ENCODE data around the gene AP5M1. TPM values are rescaled to one million over a fixed set of nuclear protein-coding genes. Genes with fewer than 3 reads are reported as not detected.
A peak's percentile ranks its signal among the peaks of the same experiment; 100 is the strongest.

The AP5M1 gene
- total and polyA plus RNA-seq, 5 donors from 2014 or later, result 37.6 to 63.6 (median 44.1) TPM

- no peak overlapping the region for H3K27ac Mint-ChIP-seq
Observed at GRCh38 chr14:57266065-57266464, 2.7 kb upstream of the AP5M1 start.

DNA sequence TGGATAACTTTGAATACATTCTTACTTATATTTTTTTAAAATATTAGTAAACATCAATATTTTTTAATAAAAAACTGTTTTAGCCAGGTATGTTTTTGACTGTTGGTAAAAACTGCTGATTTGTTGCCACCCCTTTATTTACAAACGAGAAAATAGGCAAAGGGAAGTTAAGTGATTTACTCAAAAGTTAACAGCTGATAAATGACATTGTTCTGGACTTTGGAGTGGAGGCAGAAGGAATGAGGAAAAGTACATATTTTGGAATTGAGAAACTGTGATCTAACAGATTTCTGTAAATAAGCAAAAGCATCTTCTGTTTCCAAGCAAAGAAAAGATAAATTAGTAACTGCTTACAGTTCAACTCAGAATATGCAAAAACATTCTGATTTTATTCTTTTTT, 4.5 kb downstream of the AP5M1 start:
- H3K27me3 ChIP-seq (ENCODE audit: control insufficient read depth, insufficient read depth, low read length), result no peaks in the 10 kb centered on the region
- Mint-ChIP-seq H3K27ac (no peak overlapping the region), H3K36me3 (peaks cover 19% of the 10 kb centered on the region), H3K4me3 (peak overlapping the region in 1 of 4 donors; percentile 62), H3K27me3 (no peaks in the 10 kb centered on the region), H3K9me3 (peaks cover 0 to 3% (median 0%) of the 10 kb centered on the region in 7 donors), H3K4me1 (peaks cover 37 to 57% (median 50%) of the 10 kb centered on the region in 4 donors)
- peaks cover 19% of the 10 kb centered on the region for H3K4me1 ChIP-seq (ENCODE audit: control insufficient read depth, insufficient read depth, low read length, poor library complexity, severe bottlenecking)
- H3K9me3 ChIP-seq (ENCODE audit: control insufficient read depth in 2 of 2, low read length in 2 of 2), result no peaks in the 10 kb centered on the region
- H3K27ac ChIP-seq (ENCODE audit: insufficient read depth, low read length, poor library complexity, severe bottlenecking), result no peak overlapping the region
- no peak overlapping the region for H3K4me3 ChIP-seq (ENCODE audit: low read depth, low read length)
- peaks cover 23% of the 10 kb centered on the region for H3K36me3 ChIP-seq (ENCODE audit: control insufficient read depth, insufficient read depth, low read length)
- no peak for ATAC-seq (ENCODE audit: low read depth in 2 of 2)
- no peak for DNase-seq

More at GRCh38 chr14:57266065-57266464, 2.7 kb upstream of the AP5M1 start:
- Histone ChIP-seq H3K9me3 (ENCODE audit: control insufficient read depth in 2 of 2, low read length in 2 of 2) (no peaks in the 10 kb centered on the region), H3K4me1 (ENCODE audit: control insufficient read depth, insufficient read depth, low read length, poor library complexity, severe bottlenecking) (peaks cover 19% of the 10 kb centered on the region), H3K27me3 (ENCODE audit: control insufficient read depth, insufficient read depth, low read length) (no peaks in the 10 kb centered on the region), H3K36me3 (ENCODE audit: control insufficient read depth, insufficient read depth, low read length) (no peaks in the 10 kb centered on the region), H3K4me3 (ENCODE audit: low read depth, low read length) (no peak overlapping the region), H3K27ac (ENCODE audit: insufficient read depth, low read length, poor library complexity, severe bottlenecking) (no peak overlapping the region)
- ATAC-seq (ENCODE audit: low read depth in 2 of 2) (no peak), DNase-seq (no peak)
- Mint-ChIP-seq H3K4me3 (peak overlapping the region in 1 of 4 donors; percentile 51), H3K36me3 (peaks cover 5% of the 10 kb centered on the region), H3K4me1 (peaks cover 47 to 73% (median 57%) of the 10 kb centered on the region in 4 donors), H3K9me3 (peaks cover 0 to 1% (median 0%) of the 10 kb centered on the region in 7 donors), H3K27me3 (no peaks in the 10 kb centered on the region)

DNA sequence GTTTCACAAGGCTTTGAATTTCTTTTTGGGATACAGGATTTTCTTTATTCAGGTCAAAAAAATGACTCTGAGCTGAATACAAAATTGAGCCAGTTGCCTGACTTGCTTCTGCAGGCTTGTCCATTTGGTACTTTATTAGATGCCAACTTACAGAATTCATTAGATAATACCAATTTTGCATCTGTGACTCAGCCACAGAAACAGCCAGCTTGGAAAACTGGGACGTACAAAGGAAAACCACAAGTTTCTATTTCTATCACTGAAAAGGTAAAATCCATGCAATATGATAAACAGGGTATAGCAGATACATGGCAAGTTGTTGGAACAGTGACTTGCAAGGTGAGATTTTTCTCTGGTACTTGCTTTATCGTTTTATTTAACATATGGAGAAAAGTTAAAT, 5.8 kb downstream of the AP5M1 start:
- Histone ChIP-seq H3K4me3 (ENCODE audit: low read depth, low read length) (no peak overlapping the region), H3K36me3 (ENCODE audit: control insufficient read depth, insufficient read depth, low read length) (peaks cover 23% of the 10 kb centered on the region), H3K9me3 (ENCODE audit: control insufficient read depth in 2 of 2, low read length in 2 of 2) (no peaks in the 10 kb centered on the region), H3K4me1 (ENCODE audit: control insufficient read depth, insufficient read depth, low read length, poor library complexity, severe bottlenecking) (peaks cover 19% of the 10 kb centered on the region), H3K27me3 (ENCODE audit: control insufficient read depth, insufficient read depth, low read length) (no peaks in the 10 kb centered on the region), H3K27ac (ENCODE audit: insufficient read depth, low read length, poor library complexity, severe bottlenecking) (no peak overlapping the region)
- no peaks in the 10 kb centered on the region for H3K27me3 Mint-ChIP-seq
- peaks cover 19% of the 10 kb centered on the region for H3K36me3 Mint-ChIP-seq
- no peak overlapping the region for H3K27ac Mint-ChIP-seq
- DNase-seq (no peak), ATAC-seq (ENCODE audit: low read depth in 2 of 2) (no peak)
- no peak overlapping the region for H3K4me3 Mint-ChIP-seq
- H3K9me3 Mint-ChIP-seq, result peaks cover 0 to 3% (median 0%) of the 10 kb centered on the region in 7 donors
- peaks cover 44 to 52% (median 48%) of the 10 kb centered on the region in 4 donors for H3K4me1 Mint-ChIP-seq

DNA sequence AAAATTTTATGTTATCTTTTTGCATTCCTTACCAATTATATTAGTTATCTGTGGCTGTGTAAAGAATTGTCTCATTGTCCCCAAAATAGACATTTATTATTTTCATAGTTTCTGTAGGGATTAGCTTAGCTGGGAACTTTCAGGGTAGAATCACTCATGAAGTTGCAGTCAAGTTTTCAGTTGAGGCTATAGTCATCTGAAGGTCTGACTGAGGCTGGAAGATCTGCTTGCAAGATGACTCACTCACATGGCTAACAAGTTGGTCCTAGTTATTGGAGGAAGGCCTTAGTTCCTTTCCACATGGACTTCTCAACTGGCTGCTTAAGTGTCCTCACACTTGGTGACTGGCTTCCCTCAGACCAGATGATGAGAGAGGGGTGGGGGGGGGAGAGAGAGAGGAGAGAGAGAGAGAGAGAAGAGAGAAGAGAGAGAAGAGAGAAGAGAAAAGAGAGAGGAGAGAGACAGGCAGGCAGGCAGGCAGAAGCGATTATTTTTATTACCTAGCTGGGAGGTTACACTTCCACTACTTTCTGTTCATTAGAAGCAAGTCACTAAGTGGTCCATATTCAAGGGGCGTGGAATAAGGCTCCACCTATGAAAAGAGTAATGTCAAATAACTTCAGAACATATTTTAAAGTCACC, 6.4 kb downstream of the AP5M1 start:
- no peak for ATAC-seq (ENCODE audit: low read depth in 2 of 2)
- peaks cover 18% of the 10 kb centered on the region for H3K4me1 ChIP-seq (ENCODE audit: control insufficient read depth, insufficient read depth, low read length, poor library complexity, severe bottlenecking)
- Mint-ChIP-seq H3K4me3 (no peak overlapping the region), H3K9me3 (peaks cover 0 to 3% (median 0%) of the 10 kb centered on the region in 7 donors), H3K27ac (no peak overlapping the region), H3K4me1 (peaks cover 38 to 55% (median 44%) of the 10 kb centered on the region in 4 donors), H3K36me3 (peaks cover 19% of the 10 kb centered on the region), H3K27me3 (no peaks in the 10 kb centered on the region)
- H3K27me3 ChIP-seq (ENCODE audit: control insufficient read depth, insufficient read depth, low read length), result no peaks in the 10 kb centered on the region
- no peak overlapping the region for H3K4me3 ChIP-seq (ENCODE audit: low read depth, low read length)
- DNase-seq, result no peak
- H3K27ac ChIP-seq (ENCODE audit: insufficient read depth, low read length, poor library complexity, severe bottlenecking), result no peak overlapping the region
- peaks cover 23% of the 10 kb centered on the region for H3K36me3 ChIP-seq (ENCODE audit: control insufficient read depth, insufficient read depth, low read length)
- H3K9me3 ChIP-seq (ENCODE audit: control insufficient read depth in 2 of 2, low read length in 2 of 2), result no peaks in the 10 kb centered on the region

- Mint-ChIP-seq H3K9me3 (no peaks in the 10 kb centered on the region), H3K27me3 (no peaks in the 10 kb centered on the region), H3K4me1 (peaks cover 25 to 37% (median 26%) of the 10 kb centered on the region in 4 donors), H3K27ac (no peak overlapping the region), H3K36me3 (peaks cover 24% of the 10 kb centered on the region), H3K4me3 (no peak overlapping the region)
- no peak for ATAC-seq (ENCODE audit: low read depth in 2 of 2)
- Histone ChIP-seq H3K27ac (ENCODE audit: insufficient read depth, low read length, poor library complexity, severe bottlenecking) (no peak overlapping the region), H3K4me1 (ENCODE audit: control insufficient read depth, insufficient read depth, low read length, poor library complexity, severe bottlenecking) (no peaks in the 10 kb centered on the region), H3K27me3 (ENCODE audit: control insufficient read depth, insufficient read depth, low read length) (no peaks in the 10 kb centered on the region), H3K36me3 (ENCODE audit: control insufficient read depth, insufficient read depth, low read length) (peaks cover 41% of the 10 kb centered on the region), H3K9me3 (ENCODE audit: control insufficient read depth in 2 of 2, low read length in 2 of 2) (no peaks in the 10 kb centered on the region), H3K4me3 (ENCODE audit: low read depth, low read length) (no peak overlapping the region)
- no peak for DNase-seq
Observed at GRCh38 chr14:57277062-57277461, 8.3 kb downstream of the AP5M1 start.

DNA sequence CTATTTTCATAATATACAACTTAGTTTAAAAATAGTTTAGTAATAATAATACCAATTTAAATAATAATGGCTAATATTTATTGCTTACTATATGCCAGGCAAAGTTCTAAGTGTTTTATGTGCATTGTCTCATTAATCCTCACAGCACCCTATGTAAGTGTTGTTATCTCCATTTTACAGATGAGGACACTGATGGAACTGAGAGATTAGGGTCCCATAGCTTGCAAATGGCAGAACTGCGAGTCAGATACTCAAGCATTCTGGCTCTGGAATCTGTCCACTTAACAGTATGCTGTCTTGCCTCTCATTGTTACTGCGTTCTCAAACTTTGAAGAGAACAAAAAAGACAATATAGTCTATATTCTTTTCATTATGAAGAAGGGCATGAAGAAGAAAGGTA, 19.0 kb downstream of the AP5M1 start:
- Mint-ChIP-seq H3K36me3 (peaks cover 40% of the 10 kb centered on the region), H3K27ac (no peak overlapping the region)
- H3K36me3 ChIP-seq (ENCODE audit: control insufficient read depth, insufficient read depth, low read length), result peaks cover 66% of the 10 kb centered on the region

GRCh38 chr14:57290751-57291150, 22.0 kb downstream of the AP5M1 start:
- H3K27me3 ChIP-seq (ENCODE audit: control insufficient read depth, insufficient read depth, low read length), result no peaks in the 10 kb centered on the region
- H3K27ac Mint-ChIP-seq, result peak overlapping the region in 1 of 3 donors; percentile 47
- ATAC-seq (ENCODE audit: low read depth in 2 of 2), result no peak
- H3K27me3 Mint-ChIP-seq, result no peaks in the 10 kb centered on the region
- no peak for DNase-seq
- peaks cover 23% of the 10 kb centered on the region for H3K36me3 Mint-ChIP-seq
- peaks cover 41% of the 10 kb centered on the region for H3K36me3 ChIP-seq (ENCODE audit: control insufficient read depth, insufficient read depth, low read length)
- no peak overlapping the region for H3K27ac ChIP-seq (ENCODE audit: insufficient read depth, low read length, poor library complexity, severe bottlenecking)
- no peaks in the 10 kb centered on the region for H3K9me3 ChIP-seq (ENCODE audit: control insufficient read depth in 2 of 2, low read length in 2 of 2)
- H3K4me1 ChIP-seq (ENCODE audit: control insufficient read depth, insufficient read depth, low read length, poor library complexity, severe bottlenecking), result no peaks in the 10 kb centered on the region
- H3K4me3 ChIP-seq (ENCODE audit: low read depth, low read length), result no peak overlapping the region
- H3K4me3 Mint-ChIP-seq, result no peak overlapping the region
- peaks cover 0 to 2% (median 0%) of the 10 kb centered on the region in 4 donors for H3K4me1 Mint-ChIP-seq
- H3K9me3 Mint-ChIP-seq, result no peaks in the 10 kb centered on the region

More for the DNA sequence above, 19.0 kb downstream of the AP5M1 start:
- H3K27ac ChIP-seq (ENCODE audit: insufficient read depth, low read length, poor library complexity, severe bottlenecking), result no peak overlapping the region
- Mint-ChIP-seq H3K9me3 (no peaks in the 10 kb centered on the region), H3K4me3 (no peak overlapping the region), H3K4me1 (peaks cover 0 to 2% (median 0%) of the 10 kb centered on the region in 4 donors), H3K27me3 (no peaks in the 10 kb centered on the region)
- no peaks in the 10 kb centered on the region for H3K27me3 ChIP-seq (ENCODE audit: control insufficient read depth, insufficient read depth, low read length)
- H3K4me3 ChIP-seq (ENCODE audit: low read depth, low read length), result no peak overlapping the region
- ATAC-seq (ENCODE audit: low read depth in 2 of 2) (no peak), DNase-seq (no peak)
- no peaks in the 10 kb centered on the region for H3K4me1 ChIP-seq (ENCODE audit: control insufficient read depth, insufficient read depth, low read length, poor library complexity, severe bottlenecking)
- no peaks in the 10 kb centered on the region for H3K9me3 ChIP-seq (ENCODE audit: control insufficient read depth in 2 of 2, low read length in 2 of 2)

All from CD4-positive, CD25-positive, alpha-beta regulatory T cell (primary cell).